Stimulated activated CD4-positive, alpha-beta T cell treated with anti-CD3 and anti-CD28 coated beads, Interleukin-15, amount 100 ng/mL, for 24 hours (primary cell): ENCODE data around the gene PRSS56.
A peak's percentile ranks its signal among the peaks of the same experiment; 100 is the strongest.
"Not testable (repeated sequence)": the region's sequence is repeated elsewhere in the genome, so short reads cannot be mapped to it uniquely, and the experiment has no call there.

Source experiments
- DNase-seq: peaks from one replicate; pipeline ENCODE4 v3.0.0-alpha.2; 2020

PRSS56 gene

DNA sequence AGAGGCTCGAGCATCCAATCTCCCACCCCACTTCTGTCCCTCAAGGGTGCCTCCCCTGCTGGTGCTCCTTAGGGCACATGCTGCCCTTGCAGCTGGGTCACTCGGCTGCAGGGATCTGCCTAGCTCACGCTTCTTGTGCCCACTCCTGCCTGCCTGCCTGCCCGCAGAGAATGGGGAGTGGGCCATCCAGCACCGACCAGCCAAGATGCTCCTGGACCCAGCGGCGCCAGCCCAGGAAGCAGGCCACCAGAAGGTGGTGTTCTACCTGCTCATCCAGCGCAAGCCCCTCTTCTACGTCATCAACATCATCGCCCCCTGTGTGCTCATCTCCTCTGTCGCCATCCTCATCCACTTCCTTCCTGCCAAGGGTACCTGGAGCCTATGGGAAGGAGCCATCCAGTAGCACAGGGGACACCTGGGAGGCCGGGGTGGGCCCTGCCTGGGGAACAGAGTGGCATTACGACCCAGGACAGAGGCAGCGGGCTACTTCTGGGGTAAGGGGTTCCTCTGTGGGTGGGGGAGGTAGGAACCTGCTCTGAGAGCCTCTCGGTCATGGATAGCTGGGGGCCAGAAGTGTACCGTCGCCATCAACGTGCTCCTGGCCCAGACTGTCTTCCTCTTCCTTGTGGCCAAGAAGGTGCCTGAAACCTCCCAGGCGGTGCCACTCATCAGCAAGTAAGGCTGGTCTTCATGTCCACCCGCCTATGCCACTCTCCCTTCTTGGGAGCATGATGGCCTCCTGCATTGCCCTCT, 22.7 kb downstream of the PRSS56 start:
- no peak for DNase-seq

GRCh38 chr2:232543491-232543890, 23.3 kb downstream of the PRSS56 start:
- no peak for DNase-seq

DNA sequence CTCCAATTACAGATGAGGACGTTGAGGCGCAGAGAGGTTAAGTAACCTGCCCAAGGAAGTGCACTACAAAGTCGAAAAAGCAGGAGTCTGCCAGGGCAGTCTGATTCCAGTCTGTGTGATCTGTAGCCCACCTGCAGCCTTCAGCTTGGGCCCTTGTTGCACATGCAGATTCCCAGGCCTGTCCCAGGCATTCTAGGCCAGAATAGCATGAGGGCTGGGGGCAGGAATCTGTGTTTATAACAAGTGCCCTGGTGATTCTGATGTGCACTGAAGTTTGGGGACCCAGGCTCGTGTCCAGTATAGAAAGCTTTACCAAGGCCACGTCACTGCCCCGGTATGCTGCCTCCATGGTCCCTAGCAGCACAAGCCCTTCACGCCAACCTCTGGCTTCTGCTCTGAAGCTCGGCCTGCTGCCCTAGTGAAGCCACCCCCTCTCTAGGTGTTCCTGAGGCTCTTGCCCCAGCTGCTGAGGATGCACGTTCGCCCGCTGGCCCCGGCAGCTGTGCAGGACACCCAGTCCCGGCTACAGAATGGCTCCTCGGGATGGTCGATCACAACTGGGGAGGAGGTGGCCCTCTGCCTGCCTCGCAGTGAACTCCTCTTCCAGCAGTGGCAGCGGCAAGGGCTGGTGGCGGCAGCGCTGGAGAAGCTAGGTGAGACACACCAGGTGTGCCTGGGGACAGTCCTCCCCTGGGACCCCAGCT, 23.9 kb downstream of the PRSS56 start:
- no peak for DNase-seq

DNA sequence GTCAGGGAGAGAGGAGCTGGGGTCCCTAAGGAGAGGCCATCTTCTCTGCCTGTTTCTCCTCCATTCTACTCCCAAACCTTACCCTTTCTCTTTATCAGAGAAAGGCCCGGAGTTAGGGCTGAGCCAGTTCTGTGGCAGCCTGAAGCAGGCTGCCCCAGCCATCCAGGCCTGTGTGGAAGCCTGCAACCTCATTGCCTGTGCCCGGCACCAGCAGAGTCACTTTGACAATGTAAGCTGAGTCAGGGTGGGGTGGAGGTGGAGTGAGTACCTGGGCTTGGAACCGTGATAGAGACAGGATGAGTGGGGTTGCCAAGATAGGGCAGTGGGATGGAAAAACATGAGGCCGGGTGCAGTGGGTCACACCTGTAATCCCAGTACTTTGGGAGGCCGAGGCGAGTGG, 24.5 kb downstream of the PRSS56 start:
- no peak for DNase-seq

DNA sequence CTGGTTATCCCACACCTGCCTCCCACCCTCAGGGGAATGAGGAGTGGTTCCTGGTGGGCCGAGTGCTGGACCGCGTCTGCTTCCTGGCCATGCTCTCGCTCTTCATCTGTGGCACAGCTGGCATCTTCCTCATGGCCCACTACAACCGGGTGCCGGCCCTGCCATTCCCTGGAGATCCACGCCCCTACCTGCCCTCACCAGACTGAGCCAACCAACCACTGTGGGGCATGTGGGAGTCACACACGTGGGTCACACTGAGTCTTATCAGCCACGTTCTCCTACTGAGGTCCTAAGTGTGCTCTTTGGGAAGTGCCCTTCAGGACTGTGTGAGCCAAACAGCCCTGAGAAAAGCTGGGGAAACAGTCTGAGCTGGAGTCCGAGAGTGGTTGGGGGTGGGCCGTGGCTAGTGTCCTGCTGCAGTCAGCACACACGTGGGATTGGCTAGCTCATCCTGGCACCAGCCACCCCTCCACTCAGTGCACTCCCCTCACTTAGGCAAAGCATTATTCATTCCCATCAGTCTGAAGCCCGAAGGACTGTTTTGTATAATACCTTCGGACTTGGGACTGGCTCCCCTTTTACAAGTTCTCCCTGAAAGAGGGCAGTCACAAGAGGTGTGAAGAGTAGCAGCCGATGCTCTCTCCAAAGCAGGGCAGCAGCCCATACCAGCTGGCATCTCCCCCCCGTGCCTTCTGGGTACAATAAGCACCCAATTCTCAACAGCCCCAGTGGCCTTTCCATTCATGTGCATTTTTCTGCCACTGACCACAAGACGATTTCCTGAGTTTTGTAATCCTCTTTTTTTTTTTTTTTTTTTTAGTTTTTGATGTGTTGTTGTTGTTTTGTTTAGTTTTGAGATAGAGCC, 25.6 kb downstream of the PRSS56 start:
- DNase-seq: no peak

DNA sequence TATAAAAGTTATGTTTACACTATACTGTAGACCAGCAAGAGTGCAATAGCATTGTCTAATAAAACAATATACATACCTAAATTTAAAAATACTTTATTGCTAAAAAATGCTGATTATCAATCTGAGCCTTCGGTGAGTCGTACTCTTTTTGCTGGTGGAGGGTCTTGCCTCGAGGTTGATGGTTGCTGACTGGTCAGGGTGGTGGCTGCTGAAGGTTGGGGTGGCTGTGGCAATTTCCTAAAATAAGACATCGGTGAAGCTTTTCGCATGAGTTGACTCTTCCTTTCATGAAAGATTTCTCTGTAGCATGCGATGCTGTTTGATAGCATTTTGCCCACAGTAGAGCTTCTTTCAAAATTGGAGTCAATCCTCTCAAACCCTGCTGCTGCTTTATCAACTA, 27.8 kb downstream of the PRSS56 start:
- DNase-seq: no peak

DNA sequence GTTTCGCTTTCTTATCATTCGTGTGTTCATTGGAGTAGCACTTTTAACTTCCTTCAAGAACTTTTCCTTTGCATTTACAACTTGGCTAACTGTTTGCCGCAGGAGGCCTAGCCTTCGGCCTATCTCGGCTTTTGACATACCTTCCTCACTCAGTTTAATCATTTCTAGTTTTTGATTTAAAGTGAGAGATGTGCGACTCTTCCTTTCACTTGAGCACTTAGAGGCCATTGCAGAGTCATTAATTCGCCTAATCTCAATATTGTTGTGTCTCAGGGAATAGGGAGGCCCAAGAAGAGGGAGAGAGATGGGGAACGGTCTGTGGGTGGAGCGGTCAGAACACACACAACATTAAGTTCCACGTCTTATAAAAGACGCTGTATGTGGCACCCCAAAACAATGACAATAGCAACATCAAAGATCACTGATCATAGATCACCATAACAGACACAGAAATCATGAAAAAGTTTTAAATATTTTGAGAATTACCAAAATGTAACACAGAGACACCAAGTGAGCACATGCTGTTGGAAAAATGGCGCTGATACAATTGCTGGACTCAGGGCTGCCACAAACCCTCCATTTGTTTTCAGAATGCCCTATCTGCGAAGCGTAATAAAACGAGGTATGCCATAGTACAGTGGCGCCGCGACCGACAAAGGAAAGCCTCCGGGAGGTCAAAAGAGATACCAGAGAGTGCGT, 29.6 kb downstream of the PRSS56 start:
- DNase-seq: no peak

GRCh38 chr2:232550354-232551249, 30.4 kb downstream of the PRSS56 start, which contains the start of the genes EIF4E2 and TIGD1:
TSS of gene EIF4E2 (plus strand) at chr2:232550689. CDS start at chr2:232550725, 36 bp downstream.
TSS of gene TIGD1 (minus strand) at chr2:232550557. CDS start at chr2:232549882, 675 bp downstream.
- peak; percentile 95 for DNase-seq

DNA sequence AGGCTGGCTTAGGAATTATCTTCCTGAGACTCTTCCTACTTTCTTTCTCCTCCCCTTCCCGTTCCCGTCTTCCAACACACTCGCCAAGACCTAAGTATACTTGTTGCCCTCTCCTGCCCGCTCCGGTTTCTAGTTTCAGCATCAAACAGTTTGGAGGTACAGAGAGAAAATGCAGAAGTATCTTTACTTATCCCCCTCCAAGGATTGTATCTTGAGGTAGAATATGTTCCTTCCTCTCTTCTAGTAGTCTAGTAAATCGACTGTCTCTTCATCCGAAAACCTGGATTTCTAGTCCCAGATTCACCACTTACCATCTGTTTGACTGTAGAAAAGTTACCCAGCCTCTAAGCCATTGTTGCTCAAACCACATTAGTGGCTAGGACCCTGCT, 31.1 kb downstream of the PRSS56 start:
- DNase-seq: no peak

DNA sequence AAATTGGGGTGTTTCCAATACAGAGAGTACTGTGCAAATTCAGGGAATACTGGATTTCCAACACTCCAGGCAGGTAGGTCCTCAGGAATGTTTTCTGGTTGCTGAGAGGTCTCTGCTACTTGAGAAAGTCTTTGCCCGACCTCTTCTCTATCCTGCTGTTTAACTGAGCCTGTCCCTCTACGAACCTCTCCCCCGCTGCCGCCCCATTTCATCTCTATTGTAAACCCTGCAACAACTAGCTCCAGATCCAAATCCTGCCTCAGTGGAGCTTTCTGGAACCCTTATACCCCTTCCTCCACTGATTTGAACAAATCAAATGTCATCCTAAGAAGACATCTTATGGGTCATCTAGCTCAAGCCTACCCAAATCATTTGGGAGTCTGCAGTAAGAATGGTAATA, 31.6 kb downstream of the PRSS56 start:
- DNase-seq: no peak

GRCh38 chr2:232556426-232556825, 36.2 kb downstream of the PRSS56 start:
- no peak for DNase-seq

DNA sequence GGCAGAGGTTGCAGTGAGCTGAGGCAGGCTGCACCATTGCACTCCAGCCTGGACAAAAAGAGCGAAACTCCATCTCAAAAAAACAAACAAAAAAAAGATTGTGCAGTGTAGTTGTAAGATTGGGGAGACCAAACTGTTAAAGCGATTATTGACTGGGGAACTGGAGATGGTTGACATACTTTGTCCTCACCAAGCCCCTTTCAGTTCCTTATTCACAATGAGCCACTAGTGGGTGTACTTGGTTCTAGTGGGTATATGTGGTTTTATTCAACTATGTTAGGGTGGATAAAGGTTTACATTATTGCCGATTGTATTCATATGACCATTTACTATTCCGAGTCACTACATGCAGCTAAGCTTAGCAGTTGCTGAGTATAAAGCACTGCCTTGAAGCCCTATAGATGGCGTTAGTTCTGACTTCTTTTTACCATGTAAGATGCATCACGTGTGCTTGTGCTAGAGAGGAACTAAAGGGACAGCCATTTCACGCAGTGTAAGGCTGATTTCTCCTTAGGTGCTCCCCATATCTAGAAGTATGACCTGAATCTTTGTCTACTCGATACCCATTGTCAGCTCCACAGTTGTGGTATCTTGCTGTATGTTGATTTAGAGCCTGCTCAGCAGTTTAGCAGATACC, 42.4 kb downstream of the PRSS56 start:
- no peak for DNase-seq

- DNase-seq: no peak
Measured at GRCh38 chr2:232563580-232563979, 43.4 kb downstream of the PRSS56 start.

GRCh38 chr2:232567721-232568120, 47.5 kb downstream of the PRSS56 start:
- DNase-seq: no peak

DNA sequence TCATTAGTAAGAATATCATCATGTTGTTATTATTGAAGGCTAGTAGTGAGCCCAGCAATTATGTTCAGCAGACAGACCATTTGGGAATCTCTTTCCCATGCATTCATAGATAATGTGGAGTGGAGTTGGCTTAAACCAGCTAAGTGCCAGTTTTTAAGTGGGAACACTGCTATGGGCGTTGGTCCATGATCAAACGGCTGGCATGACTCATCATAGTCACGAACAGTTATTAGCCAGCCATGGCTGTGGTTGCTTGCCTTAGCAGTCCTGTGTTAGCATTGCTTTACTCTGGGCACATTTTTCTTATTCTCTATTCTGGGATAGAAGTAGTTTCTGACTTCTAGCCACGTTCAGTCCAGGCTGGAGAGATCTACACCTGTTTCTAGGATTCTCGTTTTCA, 48.0 kb downstream of the PRSS56 start:
- no peak for DNase-seq

GRCh38 chr2:232569541-232569940, 49.4 kb downstream of the PRSS56 start:
- no peak for DNase-seq

DNA sequence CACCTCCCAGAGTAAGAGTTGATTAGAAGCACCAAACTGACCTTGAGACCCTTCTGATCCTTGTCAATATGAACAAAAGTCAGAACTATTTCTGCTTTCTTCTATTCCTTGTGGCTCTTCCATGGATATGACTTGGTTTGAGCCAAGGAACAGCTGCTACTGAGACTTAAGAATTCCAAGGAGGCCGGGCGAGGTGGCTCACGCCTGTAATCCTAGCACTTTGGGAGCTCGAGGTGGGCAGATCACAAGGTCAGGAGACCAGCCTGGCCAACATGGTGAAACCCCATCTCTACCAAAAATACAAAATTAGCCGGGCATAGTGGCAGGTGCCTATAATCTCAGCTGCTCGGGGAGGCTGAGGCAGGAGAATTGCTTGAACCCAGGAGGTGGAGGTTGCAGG, 50.3 kb downstream of the PRSS56 start:
- DNase-seq: not testable (repeated sequence)

DNA sequence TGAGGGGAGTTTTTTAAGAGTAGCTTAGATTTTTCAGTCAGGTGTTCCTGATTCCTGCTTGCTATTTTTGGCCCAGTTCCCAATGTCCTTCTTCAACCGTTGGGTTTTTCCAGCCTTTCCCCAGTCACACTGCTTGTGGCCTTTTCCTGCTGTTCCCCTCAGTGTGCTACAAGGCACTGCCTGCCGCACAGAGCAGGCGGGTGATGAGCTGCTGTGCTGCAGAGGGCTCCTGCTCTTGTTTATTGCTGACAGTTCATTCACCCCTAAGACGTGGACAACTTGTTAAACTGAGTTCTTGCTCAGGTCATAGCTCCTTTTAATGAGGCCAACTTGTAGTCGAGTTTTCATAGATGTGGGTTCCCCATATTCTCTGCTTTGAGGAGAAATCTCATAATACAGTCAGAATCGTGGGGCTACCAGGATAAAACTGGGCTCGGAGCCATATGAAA, 50.9 kb downstream of the PRSS56 start:
- no peak for DNase-seq

- DNase-seq: no peak
Measured at GRCh38 chr2:232573042-232573441, 52.9 kb downstream of the PRSS56 start.

- no peak for DNase-seq
Measured at GRCh38 chr2:232573771-232574435, 53.7 kb downstream of the PRSS56 start.
